SK-N-SH (cell line): Measurements from ENCODE around the gene BDNF.

Experiments used
- CTCF ChIP-seq: fragments of 200-600 bp; sonication (generic); IDR thresholded peaks from 2 replicates; pipeline ENCODE4 v1.6.1; 2017; ENCODE audit warnings: antibody characterized with exemption, mild to moderate bottlenecking, moderate library complexity
- EP300 ChIP-seq, 2 experiments: IDR thresholded peaks; 2 replicates each; pipeline versions ENCODE4 v1.4.0 to v1.6.1; 2012; ENCODE audit warnings: borderline replicate concordance in 1 of 2, low read depth in 1 of 2, low read length in 1 of 2
- GABPA ChIP-seq: IDR thresholded peaks from 2 replicates; pipeline ENCODE4 v1.4.0; 2012; ENCODE audit warnings: low read depth, mild to moderate bottlenecking
- GATA2 ChIP-seq: sonication (generic); formaldehyde crosslinking; IDR thresholded peaks from 2 replicates; pipeline ENCODE4 v1.5.0; 2020; ENCODE audit warnings: mild to moderate bottlenecking, missing genetic modification reagents
- MAX ChIP-seq: IDR thresholded peaks from 2 replicates; pipeline ENCODE4 v1.4.0; 2012; ENCODE audit warnings: low read depth
- NFIC ChIP-seq: IDR thresholded peaks from 2 replicates; pipeline ENCODE4 v1.4.0; 2012; ENCODE audit warnings: borderline replicate concordance
- NRF1 ChIP-seq: IDR thresholded peaks from 2 replicates; pipeline ENCODE4 v1.6.1; 2012; ENCODE audit warnings: low read depth, mild to moderate bottlenecking, low read length
- POLR2AphosphoS5 ChIP-seq: IDR thresholded peaks from 2 replicates; pipeline ENCODE4 v1.6.1; 2012; ENCODE audit warnings: low read depth, low read length
- RCOR1 ChIP-seq: fragments of 150-350 bp; IDR thresholded peaks from 2 replicates; pipeline ENCODE4 v1.6.1; 2017; ENCODE audit warnings: antibody characterized with exemption, low read length
- REST ChIP-seq: IDR thresholded peaks from 2 replicates; pipeline ENCODE4 v1.6.1; 2012; ENCODE audit warnings: mild to moderate bottlenecking, low read depth, low read length, moderate library complexity
- RFX5 ChIP-seq: IDR thresholded peaks from 2 replicates; pipeline ENCODE4 v1.6.1; 2012; ENCODE audit warnings: mild to moderate bottlenecking, improper control_type of control experiment, low read length
- YY1 ChIP-seq: IDR thresholded peaks from 2 replicates; pipeline ENCODE4 v1.4.0; 2012; ENCODE audit warnings: low read depth, mild to moderate bottlenecking

- TF ChIP-seq NRF1 (no peak), GATA2 (CRISPR knock-in tag) (no peak), NFIC (no peak), MAX (no peak), CTCF (peak; percentile 63), POLR2AphosphoS5 (no peak), REST (no peak), EP300 (IDR thresholded peaks at IDR 0.05; ENCODE audit: borderline replicate concordance in 1 of 2, low read depth in 1 of 2, low read length in 1 of 2) (no peak), RFX5 (no peak), GABPA (no peak), YY1 (no peak), RCOR1 (no peak)
Observed at GRCh38 chr11:27694992-27695391, 5.3 kb downstream of the BDNF start.
